ENCODE results near the gene RFFL. TPM values are rescaled to one million over a fixed set of nuclear protein-coding genes. Genes with fewer than 3 reads are reported as not detected.

Gene RFFL
- total and polyA plus RNA-seq, 9 of the 15 experiments (the other 6 are each of a cell fraction or from before 2014, with no cell fraction given) = 3.4 to 18.1 (median 12.8) TPM

GRCh38 chr17:34981538-34982241 is 81.8 kb downstream of the RFFL start (continued):
- no peak for TF ChIP-seq ZNF655 (CRISPR knock-in tag; IDR thresholded peaks at IDR 0.05)
- no peak for TF ChIP-seq GMEB1 (CRISPR knock-in tag; IDR thresholded peaks at IDR 0.05)
- no peak for TF ChIP-seq TFAP4 (CRISPR knock-in tag; IDR thresholded peaks at IDR 0.05; ENCODE audit: borderline replicate concordance)
- no peak for TF ChIP-seq FOXA3 (CRISPR knock-in tag; conservative IDR thresholded peaks at IDR 0.05 in 1 of 2, IDR thresholded peaks at IDR 0.05 in 1 of 2)
- TF ChIP-seq NFIC (IDR thresholded peaks at IDR 0.05) = peak; percentile 14; the same call in 1 of the 2 replicates
- TF ChIP-seq, protein P1, sequence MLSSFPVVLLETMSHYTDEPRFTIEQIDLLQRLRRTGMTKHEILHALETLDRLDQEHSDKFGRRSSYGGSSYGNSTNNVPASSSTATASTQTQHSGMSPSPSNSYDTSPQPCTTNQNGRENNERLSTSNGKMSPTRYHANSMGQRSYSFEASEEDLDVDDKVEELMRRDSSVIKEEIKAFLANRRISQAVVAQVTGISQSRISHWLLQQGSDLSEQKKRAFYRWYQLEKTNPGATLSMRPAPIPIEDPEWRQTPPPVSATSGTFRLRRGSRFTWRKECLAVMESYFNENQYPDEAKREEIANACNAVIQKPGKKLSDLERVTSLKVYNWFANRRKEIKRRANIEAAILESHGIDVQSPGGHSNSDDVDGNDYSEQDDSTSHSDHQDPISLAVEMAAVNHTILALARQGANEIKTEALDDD (IDR thresholded peaks at IDR 0.05) = peak; percentile 84
- TF ChIP-seq ETV6 (IDR thresholded peaks at IDR 0.05; ENCODE audit: borderline replicate concordance in 1 of 2, low read depth in 2 of 2, low read length in 1 of 2) = no peak
- TF ChIP-seq ETV6 (CRISPR knock-in tag; IDR thresholded peaks at IDR 0.05; ENCODE audit: borderline replicate concordance) = no peak
- TF ChIP-seq DDX20 (tag; IDR thresholded peaks at IDR 0.05; ENCODE audit: low read depth) = no peak
- no peak for TF ChIP-seq POLR2AphosphoS2 (IDR thresholded peaks at IDR 0.05; ENCODE audit: low read length)
- TF ChIP-seq SUPT5H (IDR thresholded peaks at IDR 0.05) = no peak
- no peak for TF ChIP-seq PURB (CRISPR knock-in tag; IDR thresholded peaks at IDR 0.05; ENCODE audit: low read depth)
- no peak for TF ChIP-seq JUNB (CRISPR knock-in tag; conservative IDR thresholded peaks at IDR 0.05)
- TF ChIP-seq TAF9B (IDR thresholded peaks at IDR 0.05; ENCODE audit: partially characterized antibody) = no peak
- no peak for TF ChIP-seq TBP (optimal IDR thresholded peaks at IDR 0.05; ENCODE audit: low read depth, low read length)
- no peak; the same call in 1 of the 2 replicates for TF ChIP-seq BCOR (IDR thresholded peaks at IDR 0.05)
- TF ChIP-seq CUX1 (CRISPR knock-in tag; IDR thresholded peaks at IDR 0.05) = no peak
- no peak for TF ChIP-seq HNRNPH1 (optimal IDR thresholded peaks at IDR 0.05; ENCODE audit: low read depth, low read length)
- TF ChIP-seq CHCHD3 (CRISPR knock-in tag; IDR thresholded peaks at IDR 0.05) = no peak

Data from K562 (cell line).